ENCODE data around the gene CEP72. TPM values are rescaled to one million over a fixed set of nuclear protein-coding genes. Genes with fewer than 3 reads are reported as not detected.

Gene CEP72
- total RNA-seq, 1 experiment from 2014 or later, result 24.8 TPM

DNA sequence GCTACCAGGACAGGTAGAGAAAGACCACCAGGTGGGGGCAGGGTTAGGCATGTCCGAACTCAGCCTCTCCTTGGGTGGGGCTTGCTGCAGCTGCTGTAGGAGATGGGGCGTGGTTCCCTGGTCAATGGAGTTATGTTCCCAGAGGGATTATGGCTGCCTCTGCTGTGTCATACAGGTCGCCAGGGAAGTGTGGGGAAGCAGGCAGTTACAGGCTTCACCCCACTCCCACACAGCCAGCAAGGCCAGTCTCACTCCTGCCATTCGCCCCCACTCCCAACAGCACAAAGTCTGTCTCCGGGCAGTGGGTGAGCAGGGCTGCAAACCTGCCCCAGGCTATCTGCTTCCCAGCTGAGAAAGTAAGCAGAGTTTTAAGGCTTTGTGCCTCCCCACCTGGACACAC is 20.0 kb upstream of the CEP72 start:
- no peak overlapping the region for H3K27ac Mint-ChIP-seq
- no peak overlapping the region for H3K27ac ChIP-seq (ENCODE audit: insufficient read length, low read depth, low read length)
- no peak overlapping the region for H2AFZ ChIP-seq (ENCODE audit: low read length)
- H3K14ac ChIP-seq (ENCODE audit: insufficient read depth, low read length), result peak overlapping the region; percentile 73; the same call in 1 of the 2 replicates
- H3K79me1 ChIP-seq (ENCODE audit: insufficient read depth, low read depth, low read length, poor library complexity, severe bottlenecking), result no peaks in the 10 kb centered on the region
- H4K8ac ChIP-seq (replicated peaks; ENCODE audit: insufficient read length, low read depth, low read length), result no peak overlapping the region
- no peaks in the 10 kb centered on the region; the same call in 1 of the 2 replicates for H3K27me3 ChIP-seq (ENCODE audit: insufficient read depth, low read length)
- H2AK5ac ChIP-seq (ENCODE audit: insufficient read length, low read length), result no peak overlapping the region
- H2BK120ac ChIP-seq (ENCODE audit: low read depth, low read length, poor library complexity, severe bottlenecking), result no peak overlapping the region
- H4K91ac ChIP-seq (ENCODE audit: insufficient read length, low read depth, low read length), result no peak overlapping the region
- no peaks in the 10 kb centered on the region for H4K20me1 ChIP-seq (ENCODE audit: control insufficient read depth, insufficient read depth, insufficient read length)
- no peak overlapping the region for H3K4me3 Mint-ChIP-seq
- no peak overlapping the region for H2BK12ac ChIP-seq (ENCODE audit: insufficient read length, low read depth, low read length)
- peaks cover 90% of the 10 kb centered on the region for H3K27me3 Mint-ChIP-seq (ENCODE audit: low read depth)
- H3K4ac ChIP-seq (ENCODE audit: low read depth, low read length), result no peak overlapping the region
- H3K4me1 ChIP-seq (ENCODE audit: insufficient read depth, low read length), result no peaks in the 10 kb centered on the region
- H3K9ac ChIP-seq (ENCODE audit: extremely low read depth, insufficient read length, low read length), result no peak overlapping the region
- H4K5ac ChIP-seq (ENCODE audit: insufficient read length, low read depth, low read length), result no peak overlapping the region
- no peak overlapping the region for H2BK5ac ChIP-seq (ENCODE audit: insufficient read length, low read length)
- H3K4me1 Mint-ChIP-seq, result peaks cover 9 to 12% of the 10 kb centered on the region in 2 experiments
- no peak overlapping the region for H3T11ph ChIP-seq (ENCODE audit: low read length)
- H3K79me2 ChIP-seq (ENCODE audit: insufficient read depth, low read length), result no peaks in the 10 kb centered on the region
- no peaks in the 10 kb centered on the region for H3K9me3 ChIP-seq (ENCODE audit: control insufficient read depth, low read depth, low read length)
- H3K36me3 Mint-ChIP-seq (ENCODE audit: insufficient read depth in 1 of 3, low read depth in 3 of 3), result no peaks in the 10 kb centered on the region; a peak in 1 of 7 replicates
- DNase-seq, result no peak
- no peak overlapping the region for H3K4me2 ChIP-seq (ENCODE audit: insufficient read depth, insufficient read length, low read length)
- H3K23me2 ChIP-seq (ENCODE audit: insufficient read length, low read depth, low read length, poor library complexity, severe bottlenecking), result no peaks in the 10 kb centered on the region
- H2BK15ac ChIP-seq (ENCODE audit: low read depth, low read length), result no peak overlapping the region
- no peak overlapping the region for H3K56ac ChIP-seq (ENCODE audit: insufficient read length, low read depth, low read length)
- no peak overlapping the region for H3K23ac ChIP-seq (ENCODE audit: insufficient read length, low read depth, low read length)
- peak overlapping the region; percentile 57 for H3K18ac ChIP-seq (ENCODE audit: insufficient read length, low read depth, low read length)
- no CpG with 5 or more reads among the region's 5 CpGs for WGBS (ENCODE audit: extremely low coverage, insufficient read length, low lambda C conversion rate)
- TF ChIP-seq, protein P1, sequence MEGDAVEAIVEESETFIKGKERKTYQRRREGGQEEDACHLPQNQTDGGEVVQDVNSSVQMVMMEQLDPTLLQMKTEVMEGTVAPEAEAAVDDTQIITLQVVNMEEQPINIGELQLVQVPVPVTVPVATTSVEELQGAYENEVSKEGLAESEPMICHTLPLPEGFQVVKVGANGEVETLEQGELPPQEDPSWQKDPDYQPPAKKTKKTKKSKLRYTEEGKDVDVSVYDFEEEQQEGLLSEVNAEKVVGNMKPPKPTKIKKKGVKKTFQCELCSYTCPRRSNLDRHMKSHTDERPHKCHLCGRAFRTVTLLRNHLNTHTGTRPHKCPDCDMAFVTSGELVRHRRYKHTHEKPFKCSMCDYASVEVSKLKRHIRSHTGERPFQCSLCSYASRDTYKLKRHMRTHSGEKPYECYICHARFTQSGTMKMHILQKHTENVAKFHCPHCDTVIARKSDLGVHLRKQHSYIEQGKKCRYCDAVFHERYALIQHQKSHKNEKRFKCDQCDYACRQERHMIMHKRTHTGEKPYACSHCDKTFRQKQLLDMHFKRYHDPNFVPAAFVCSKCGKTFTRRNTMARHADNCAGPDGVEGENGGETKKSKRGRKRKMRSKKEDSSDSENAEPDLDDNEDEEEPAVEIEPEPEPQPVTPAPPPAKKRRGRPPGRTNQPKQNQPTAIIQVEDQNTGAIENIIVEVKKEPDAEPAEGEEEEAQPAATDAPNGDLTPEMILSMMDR (conservative IDR thresholded peaks at IDR 0.05), result no peak
- peaks cover 0 to 5% of the 10 kb centered on the region in 2 experiments; a peak in 1 of 5 replicates for H3K9me3 Mint-ChIP-seq
- H2BK20ac ChIP-seq (ENCODE audit: low read depth, low read length, poor library complexity, severe bottlenecking), result no peak overlapping the region

Data from H9 (cell line).